ENCODE data around the gene LRRC28. TPM values are rescaled to one million over a fixed set of nuclear protein-coding genes. Genes with fewer than 3 reads are reported as not detected.

Gene LRRC28
- total and polyA plus RNA-seq, 2 donors (not counting 1 experiment from before 2014, with no cell fraction given) = 13.3 to 31.8 TPM

DNA sequence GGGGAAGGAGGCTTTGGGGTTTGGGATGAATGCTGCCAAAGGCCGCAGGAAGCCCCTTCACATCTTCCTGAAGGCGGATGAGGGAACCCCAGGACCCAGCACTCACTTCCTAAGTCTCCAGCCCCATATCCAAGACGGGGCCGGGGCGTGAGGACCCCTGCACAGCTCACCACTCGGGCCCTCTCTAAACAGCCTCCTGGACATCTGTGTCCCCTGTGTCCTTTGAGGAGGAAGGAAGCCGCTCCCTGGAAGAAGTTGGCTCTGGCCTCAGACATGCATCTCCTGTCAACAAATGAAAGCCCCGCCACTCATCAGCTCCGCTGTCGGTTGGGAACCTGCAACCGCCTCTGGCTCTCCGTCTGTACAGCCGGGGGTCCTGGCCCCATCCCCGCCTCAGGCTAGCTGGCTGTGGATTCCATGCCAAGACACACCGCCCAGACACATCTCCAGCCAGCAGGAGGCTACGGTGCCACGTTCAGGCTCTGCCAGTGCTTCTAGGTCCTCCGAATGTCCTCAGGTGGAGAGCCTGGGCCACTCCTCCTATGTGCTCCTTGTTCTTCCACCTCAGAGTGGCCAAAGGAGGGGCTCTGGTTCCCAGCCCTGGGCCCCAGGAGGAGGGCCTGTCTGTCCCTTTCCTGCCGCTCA, 174.5 kb downstream of the LRRC28 start:
- POLR2A ChIA-PET = no interaction called here
- TF ChIP-seq, protein P1, sequence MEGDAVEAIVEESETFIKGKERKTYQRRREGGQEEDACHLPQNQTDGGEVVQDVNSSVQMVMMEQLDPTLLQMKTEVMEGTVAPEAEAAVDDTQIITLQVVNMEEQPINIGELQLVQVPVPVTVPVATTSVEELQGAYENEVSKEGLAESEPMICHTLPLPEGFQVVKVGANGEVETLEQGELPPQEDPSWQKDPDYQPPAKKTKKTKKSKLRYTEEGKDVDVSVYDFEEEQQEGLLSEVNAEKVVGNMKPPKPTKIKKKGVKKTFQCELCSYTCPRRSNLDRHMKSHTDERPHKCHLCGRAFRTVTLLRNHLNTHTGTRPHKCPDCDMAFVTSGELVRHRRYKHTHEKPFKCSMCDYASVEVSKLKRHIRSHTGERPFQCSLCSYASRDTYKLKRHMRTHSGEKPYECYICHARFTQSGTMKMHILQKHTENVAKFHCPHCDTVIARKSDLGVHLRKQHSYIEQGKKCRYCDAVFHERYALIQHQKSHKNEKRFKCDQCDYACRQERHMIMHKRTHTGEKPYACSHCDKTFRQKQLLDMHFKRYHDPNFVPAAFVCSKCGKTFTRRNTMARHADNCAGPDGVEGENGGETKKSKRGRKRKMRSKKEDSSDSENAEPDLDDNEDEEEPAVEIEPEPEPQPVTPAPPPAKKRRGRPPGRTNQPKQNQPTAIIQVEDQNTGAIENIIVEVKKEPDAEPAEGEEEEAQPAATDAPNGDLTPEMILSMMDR (IDR thresholded peaks at IDR 0.05) = no peak
- no peak for TF ChIP-seq EZH2 (IDR thresholded peaks at IDR 0.05; ENCODE audit: borderline replicate concordance, insufficient read depth, low read depth, low read length, poor library complexity, severe bottlenecking)
- 93% methylated on average over 18 of the region's 19 CpGs for WGBS (ENCODE audit: insufficient coverage)
- Histone ChIP-seq H3K9me3 (ENCODE audit: control extremely low read depth in 1 of 3, control insufficient read depth in 2 of 3, insufficient read depth in 1 of 3, low read length in 2 of 3) (peaks cover 0 to 4% (median 0%) of the 10 kb centered on the region in 3 donors), H3K36me3 (replicated peaks in 1 of 2; ENCODE audit: control extremely low read depth in 1 of 2, control insufficient read depth in 1 of 2, extremely low read depth in 1 of 2, insufficient read depth in 2 of 2, low read length in 1 of 2) (no peaks in the 10 kb centered on the region), H3K4me1 (ENCODE audit: control insufficient read depth in 2 of 2, insufficient read depth in 2 of 2, low read length in 2 of 2) (peaks cover 13 to 23% of the 10 kb centered on the region in 2 donors), H3K4me2 (replicated peaks; ENCODE audit: low read depth, low read length, poor library complexity, severe bottlenecking) (peak overlapping the region; percentile 39), H2AFZ (ENCODE audit: insufficient read depth, low read depth, low read length, poor library complexity, severe bottlenecking) (peak overlapping the region; percentile 64), H3K9ac (ENCODE audit: low read length) (no peak overlapping the region), H3K27ac (ENCODE audit: low read length in 2 of 2) (no peak overlapping the region), H3K79me2 (ENCODE audit: control insufficient read depth, insufficient read depth, low read length) (no peaks in the 10 kb centered on the region), H3K27me3 (replicated peaks in 1 of 4; ENCODE audit: control extremely low read depth in 1 of 4, control insufficient read depth in 3 of 4, insufficient read depth in 4 of 4, low read length in 3 of 4) (no peaks in the 10 kb centered on the region), H4K20me1 (ENCODE audit: control insufficient read depth, insufficient read depth, low read length, poor library complexity, severe bottlenecking) (no peaks in the 10 kb centered on the region), H3K4me3 (ENCODE audit: control extremely low read depth in 1 of 5, extremely low read depth in 1 of 5, insufficient read depth in 1 of 5, low read depth in 2 of 5, low read length in 4 of 5) (no peak overlapping the region)
- no peak for ATAC-seq (ENCODE audit: low read depth)
- no peak for DNase-seq
- intact Hi-C loops (cut with micrococcal nuclease) = no loop called here
- Mint-ChIP-seq H3K27me3 (no peaks in the 10 kb centered on the region), H3K27ac (no peak overlapping the region), H3K4me3 (no peak overlapping the region), H3K4me1 (peaks cover 36% of the 10 kb centered on the region), H3K9me3 (ENCODE audit: insufficient read depth) (peaks cover 3% of the 10 kb centered on the region)
- CTCF ChIA-PET = interaction anchor here (1.3 kb wide), 1 partner anchor 279 kb away, joined by 4 read pairs; no protein-coding TSS in a partner anchor

DNA sequence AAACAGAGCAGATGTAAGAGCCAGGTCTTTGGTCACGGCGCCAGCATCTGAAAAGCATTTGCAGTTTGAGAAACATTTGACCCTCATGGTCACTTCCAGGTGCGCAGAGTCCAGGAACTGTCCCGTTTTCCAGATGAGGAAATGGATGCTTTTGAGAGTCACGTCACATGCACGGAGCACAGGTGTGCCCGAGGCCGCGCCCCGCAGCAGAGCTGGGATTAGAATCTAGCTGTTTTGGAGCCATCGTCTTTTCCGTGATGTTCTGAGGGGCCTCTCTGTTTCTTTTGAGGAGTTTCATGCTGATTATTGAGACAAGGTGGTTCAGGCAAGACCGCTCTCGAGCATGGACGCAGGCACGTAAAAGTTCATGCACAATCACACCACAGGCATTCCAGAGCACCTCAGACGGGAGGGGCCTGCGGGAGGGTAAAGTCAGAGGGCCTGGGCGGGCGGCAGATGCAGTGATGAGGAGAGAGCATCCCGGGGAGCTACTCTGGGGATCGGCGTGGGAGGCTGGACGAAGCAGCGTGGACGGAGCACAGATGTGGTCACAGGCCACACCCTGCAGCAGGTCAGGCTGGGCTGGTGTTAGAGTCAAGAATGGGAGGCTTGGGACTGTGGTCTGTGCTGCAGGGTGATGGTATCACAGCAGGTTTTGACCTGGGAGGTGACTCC, 175.3 kb downstream of the LRRC28 start:
- ChIA-PET CTCF (no interaction called here), POLR2A (no interaction called here)
- no peaks in the 10 kb centered on the region for H3K27me3 Mint-ChIP-seq
- no peaks in the 10 kb centered on the region for H3K27me3 ChIP-seq (replicated peaks in 1 of 4; ENCODE audit: control extremely low read depth in 1 of 4, control insufficient read depth in 3 of 4, insufficient read depth in 4 of 4, low read length in 3 of 4)
- no peak overlapping the region for H3K4me2 ChIP-seq (replicated peaks; ENCODE audit: low read depth, low read length, poor library complexity, severe bottlenecking)
- DNase-seq = no peak
- H4K20me1 ChIP-seq (ENCODE audit: control insufficient read depth, insufficient read depth, low read length, poor library complexity, severe bottlenecking) = no peaks in the 10 kb centered on the region
- ATAC-seq (ENCODE audit: low read depth) = no peak
- H3K9ac ChIP-seq (ENCODE audit: low read length) = no peak overlapping the region
- H3K9me3 Mint-ChIP-seq (ENCODE audit: insufficient read depth) = peaks cover 3% of the 10 kb centered on the region
- H3K4me3 Mint-ChIP-seq = no peak overlapping the region
- WGBS (ENCODE audit: insufficient coverage) = 96% methylated on average over 24 of the region's 26 CpGs
- H3K36me3 ChIP-seq (replicated peaks in 1 of 2; ENCODE audit: control extremely low read depth in 1 of 2, control insufficient read depth in 1 of 2, extremely low read depth in 1 of 2, insufficient read depth in 2 of 2, low read length in 1 of 2) = no peaks in the 10 kb centered on the region
- H3K9me3 ChIP-seq (ENCODE audit: control extremely low read depth in 1 of 3, control insufficient read depth in 2 of 3, insufficient read depth in 1 of 3, low read length in 2 of 3) = peaks cover 0 to 3% (median 0%) of the 10 kb centered on the region in 3 donors
- no peak overlapping the region for H3K27ac ChIP-seq (ENCODE audit: low read length in 2 of 2)
- no peak overlapping the region for H3K27ac Mint-ChIP-seq
- no peak overlapping the region for H2AFZ ChIP-seq (ENCODE audit: insufficient read depth, low read depth, low read length, poor library complexity, severe bottlenecking)
- H3K4me1 ChIP-seq (ENCODE audit: control insufficient read depth in 2 of 2, insufficient read depth in 2 of 2, low read length in 2 of 2) = peaks cover 20 to 31% of the 10 kb centered on the region in 2 donors
- H3K4me3 ChIP-seq (ENCODE audit: control extremely low read depth in 1 of 5, extremely low read depth in 1 of 5, insufficient read depth in 1 of 5, low read depth in 2 of 5, low read length in 4 of 5) = no peak overlapping the region
- intact Hi-C loops (cut with micrococcal nuclease) = no loop called here
- H3K79me2 ChIP-seq (ENCODE audit: control insufficient read depth, insufficient read depth, low read length) = no peaks in the 10 kb centered on the region
- peaks cover 37% of the 10 kb centered on the region for H3K4me1 Mint-ChIP-seq
- TF ChIP-seq, protein P1 (IDR thresholded peaks at IDR 0.05) = no peak
- TF ChIP-seq EZH2 (IDR thresholded peaks at IDR 0.05; ENCODE audit: borderline replicate concordance, insufficient read depth, low read depth, low read length, poor library complexity, severe bottlenecking) = no peak
